Activated CD4-positive, alpha-beta memory T cell treated with anti-CD3 and anti-CD28 coated beads, Interleukin-2, amount 10 ng/mL, durations not matched to agents 7 days and 5 days (primary cell): ENCODE data around the gene AP2A2. TPM values are rescaled to one million over a fixed set of nuclear protein-coding genes. Genes with fewer than 3 reads are reported as not detected.

Experiments
- CTCF ChIA-PET: fragments of 350-600 bp; sonication (Branson Sonifier 250); formaldehyde crosslinking; loops from one replicate; lab custom pipeline; 2021; ENCODE audit warnings: antibody characterized with exemption, inconsistent platforms; lab: Charles Lee
- POLR2A ChIA-PET: fragments of 350-600 bp; sonication (Branson Sonifier 250); formaldehyde crosslinking; loops from one replicate; lab custom pipeline; 2021; ENCODE audit warnings: antibody characterized with exemption; lab: Charles Lee
- DNase-seq: peaks from one replicate; pipeline ENCODE4 v3.0.0-alpha.2; 2020
- H3K27ac Mint-ChIP-seq: one replicate; pipeline ENCODE4 v1.8.0; 2021; ENCODE audit warnings: mild to moderate bottlenecking, mixed read lengths
- H3K27me3 Mint-ChIP-seq: one replicate; pipeline ENCODE4 v1.8.0; 2021; ENCODE audit warnings: mixed read lengths
- H3K36me3 Mint-ChIP-seq: one replicate; pipeline ENCODE4 v1.8.0; 2021; ENCODE audit warnings: low read depth, mixed read lengths
- H3K4me1 Mint-ChIP-seq: one replicate; pipeline ENCODE4 v1.8.0; 2021; ENCODE audit warnings: mixed read lengths
- H3K4me3 Mint-ChIP-seq: one replicate; pipeline ENCODE4 v1.8.0; 2021; ENCODE audit warnings: mild to moderate bottlenecking, mixed read lengths
- H3K9me3 Mint-ChIP-seq: one replicate; pipeline ENCODE4 v1.8.0; 2021; ENCODE audit warnings: mixed read lengths
- total RNA-seq, 2 experiments: library from RNA; stranded (reverse); gene quantifications; one replicate each; pipeline ENCODE4 v1.2.3, GENCODE V29; 2021

The AP2A2 gene
- total RNA-seq, 2 experiments from 2014 or later: 50.5 to 51.1 TPM

DNA sequence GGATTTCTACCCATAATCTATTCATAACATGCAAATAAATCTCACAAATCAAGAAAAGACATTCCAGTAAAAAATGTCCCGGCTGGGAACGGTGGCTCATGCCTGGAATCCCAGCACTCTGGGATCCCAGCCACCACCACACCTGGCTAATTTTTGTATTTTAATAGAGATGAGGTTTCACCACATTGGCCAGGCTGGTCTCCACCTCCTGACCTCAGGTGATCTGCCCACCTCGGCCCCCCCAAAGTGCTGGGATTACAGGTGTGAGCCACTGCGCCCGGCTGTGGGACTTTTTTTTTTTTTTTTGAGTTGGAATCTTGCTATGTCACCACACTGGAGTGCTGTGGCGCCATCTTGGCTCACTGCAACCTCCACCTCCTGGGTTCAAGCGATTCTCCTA lies 19.7 kb upstream of the AP2A2 start:
- no peak overlapping the region for H3K27ac Mint-ChIP-seq
- H3K4me3 Mint-ChIP-seq: no peak overlapping the region
- H3K27me3 Mint-ChIP-seq: no peaks in the 10 kb centered on the region
- ChIA-PET POLR2A (no interaction called here), CTCF (no interaction called here)
- peaks cover 21% of the 10 kb centered on the region for H3K36me3 Mint-ChIP-seq
- peaks cover 20% of the 10 kb centered on the region for H3K4me1 Mint-ChIP-seq
- no peaks in the 10 kb centered on the region for H3K9me3 Mint-ChIP-seq
- no peak for DNase-seq

DNA sequence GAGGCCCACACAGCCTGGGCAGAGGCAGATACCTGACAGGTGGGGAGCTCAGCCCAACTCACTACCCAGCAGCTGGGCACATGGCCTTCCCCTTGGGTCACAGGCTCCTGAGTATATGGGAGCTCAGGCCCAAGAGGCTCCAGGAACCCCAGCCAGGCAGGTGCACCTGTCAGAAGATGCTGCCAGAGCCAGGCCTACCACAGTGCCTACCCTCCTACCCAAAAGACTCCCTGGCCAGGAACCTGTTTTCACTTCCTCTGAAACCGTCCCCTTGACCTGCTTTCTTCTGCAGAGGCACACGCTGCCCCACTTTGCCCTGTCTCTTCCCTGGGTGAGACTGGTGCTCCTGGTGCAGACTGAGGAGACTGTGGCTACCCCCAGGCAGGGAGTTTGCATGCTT lies 18.0 kb upstream of the AP2A2 start:
- H3K27ac Mint-ChIP-seq: no peak overlapping the region
- POLR2A ChIA-PET: no interaction called here

DNA sequence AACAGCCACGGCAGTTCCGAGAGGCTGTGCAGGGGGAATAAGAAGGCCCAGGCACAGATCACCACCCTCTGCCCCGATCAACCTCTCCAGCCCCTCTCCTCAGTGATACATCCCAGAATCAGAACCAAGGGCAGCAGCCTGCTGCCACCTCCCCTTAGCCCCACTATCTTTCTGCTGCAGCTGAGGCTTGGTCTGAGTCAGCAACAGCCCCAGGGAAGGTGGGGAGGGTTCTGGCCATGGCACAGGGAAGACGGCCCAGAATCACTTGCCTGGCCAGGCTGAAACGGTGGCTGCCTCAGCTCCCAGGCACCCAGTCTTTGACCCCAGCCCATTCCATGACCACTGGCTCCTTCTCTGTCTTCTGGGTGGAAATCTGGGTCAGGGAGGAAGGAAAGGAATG lies 17.4 kb upstream of the AP2A2 start:
- Mint-ChIP-seq H3K27me3 (no peaks in the 10 kb centered on the region), H3K36me3 (peaks cover 6% of the 10 kb centered on the region), H3K4me3 (peak overlapping the region; percentile 17), H3K4me1 (peaks cover 25% of the 10 kb centered on the region), H3K9me3 (no peaks in the 10 kb centered on the region), H3K27ac (no peak overlapping the region)
- ChIA-PET POLR2A (no interaction called here), CTCF (no interaction called here)
- DNase-seq: no peak

More for the DNA sequence above, 18.0 kb upstream of the AP2A2 start:
- Mint-ChIP-seq H3K4me1 (peaks cover 25% of the 10 kb centered on the region), H3K27me3 (no peaks in the 10 kb centered on the region), H3K9me3 (no peaks in the 10 kb centered on the region), H3K4me3 (peak overlapping the region; percentile 17), H3K36me3 (peaks cover 12% of the 10 kb centered on the region)
- no peak for DNase-seq
- CTCF ChIA-PET: no interaction called here

DNA sequence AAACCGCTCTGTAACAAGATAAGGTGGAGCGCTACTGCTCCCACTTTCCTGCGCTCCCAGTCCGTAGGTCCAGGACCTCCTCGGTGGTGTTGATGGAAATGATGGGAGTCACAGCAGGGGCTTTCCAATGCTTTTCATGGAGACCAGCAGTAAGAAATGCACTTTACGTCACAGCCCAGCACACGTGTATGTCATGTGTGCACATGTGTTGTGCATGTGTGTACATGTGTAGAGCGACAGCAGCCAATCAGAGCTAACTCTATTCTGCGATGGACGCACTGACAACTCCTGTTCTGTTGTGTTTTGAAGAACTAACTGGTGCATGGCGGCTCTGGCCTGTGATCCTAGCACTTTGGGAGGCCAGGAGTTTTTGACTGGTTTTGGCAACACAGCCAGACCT lies 16.3 kb upstream of the AP2A2 start:
- CTCF ChIA-PET: interaction anchor here (0.7 to 3.5 kb wide), 2 partner anchors 15 to 141 kb away, joined by 5 to 18 read pairs; partner anchors contain the start of gene AP2A2
- H3K9me3 Mint-ChIP-seq: no peaks in the 10 kb centered on the region
- H3K36me3 Mint-ChIP-seq: peaks cover 2% of the 10 kb centered on the region
- peaks cover 25% of the 10 kb centered on the region for H3K4me1 Mint-ChIP-seq
- POLR2A ChIA-PET: interaction anchor here (0.7 to 1.3 kb wide), 3 partner anchors 16 to 202 kb away, joined by 3 to 5 read pairs (median 3); partner anchors contain the start of gene AP2A2
- H3K27me3 Mint-ChIP-seq: no peaks in the 10 kb centered on the region
- DNase-seq: no peak
- H3K27ac Mint-ChIP-seq: no peak overlapping the region
- H3K4me3 Mint-ChIP-seq: peak overlapping the region; percentile 90

DNA sequence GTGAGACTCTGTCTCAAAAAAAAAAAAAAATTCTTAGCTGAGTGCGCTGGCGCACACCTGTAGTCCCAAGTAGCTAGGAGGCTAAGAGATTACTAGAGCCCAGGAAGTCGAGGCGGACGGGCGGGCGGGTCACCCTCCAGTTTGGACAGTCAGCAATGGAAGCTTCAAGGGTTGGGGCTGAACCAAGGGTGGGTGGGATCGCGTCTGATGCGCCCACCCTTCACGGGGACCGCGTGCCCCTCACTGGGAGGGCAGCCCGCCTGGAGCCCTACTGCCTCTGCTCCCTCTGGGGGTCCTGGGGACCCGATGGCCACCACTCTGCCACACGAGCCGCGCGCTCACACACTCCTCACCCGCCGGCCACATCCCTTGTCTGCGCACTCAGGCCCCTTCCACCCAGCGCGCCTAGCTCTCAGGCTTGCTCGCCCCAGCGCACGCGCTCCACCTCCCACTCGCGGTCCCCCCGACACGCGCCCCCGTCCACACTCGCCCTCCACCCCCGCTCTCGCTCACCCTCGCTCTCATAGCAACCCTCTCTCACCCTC lies 15.6 kb upstream of the AP2A2 start:
- no peak for DNase-seq
- H3K36me3 Mint-ChIP-seq: peaks cover 2% of the 10 kb centered on the region
- H3K4me3 Mint-ChIP-seq: peak overlapping the region; percentile 90
- CTCF ChIA-PET: interaction anchor here (0.7 to 3.5 kb wide), 3 partner anchors 15 to 140 kb away, joined by 5 to 18 read pairs (median 6); partner anchors contain the start of gene AP2A2
- H3K27ac Mint-ChIP-seq: peak overlapping the region; percentile 81
- POLR2A ChIA-PET: interaction anchor here (0.6 to 1.3 kb wide), 5 partner anchors 15 to 399 kb away, joined by 3 to 5 read pairs (median 3); partner anchors contain the start of genes AP2A2 and TOLLIP
- H3K27me3 Mint-ChIP-seq: no peaks in the 10 kb centered on the region
- H3K9me3 Mint-ChIP-seq: no peaks in the 10 kb centered on the region
- peaks cover 25% of the 10 kb centered on the region for H3K4me1 Mint-ChIP-seq

DNA sequence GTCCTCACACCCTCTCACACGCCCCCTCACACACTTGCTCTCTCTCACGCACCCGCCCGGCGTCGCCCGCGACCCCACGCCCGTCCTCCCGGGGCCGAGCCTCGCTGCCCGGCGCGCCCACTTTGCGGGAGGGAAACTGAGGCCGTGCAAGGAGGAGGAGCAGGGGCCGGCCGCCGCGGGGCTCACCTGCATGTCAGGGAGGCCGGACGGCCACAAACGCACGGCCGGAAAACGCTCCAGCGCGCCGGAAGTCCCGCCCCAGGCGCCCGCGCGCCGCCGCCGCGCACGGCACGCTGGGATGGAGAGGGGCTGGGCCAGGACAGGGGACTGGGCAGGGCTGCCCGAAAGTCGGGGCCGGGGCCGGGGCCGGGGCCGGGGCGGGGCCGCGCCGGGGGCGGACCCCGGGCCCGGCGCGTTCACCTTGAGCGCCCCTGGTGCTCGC lies 15.1 kb upstream of the AP2A2 start, which contains the start of gene CHID1:
CHID1 (minus strand) TSS at position 222 of the 442 bp plus-strand sequence. CDS start 5,994 bp downstream, outside the sequence.
- ChIA-PET CTCF (interaction anchor here (1.2 to 3.5 kb wide), 3 partner anchors 10 to 17 kb away, joined by 5 to 18 read pairs (median 6); partner anchors contain the start of gene AP2A2), POLR2A (interaction anchor here (0.6 to 1.7 kb wide), 5 partner anchors 15 to 398 kb away, joined by 3 to 6 read pairs (median 4); partner anchors contain the start of genes AP2A2, TOLLIP and TSPAN4)
- Mint-ChIP-seq H3K4me3 (peak within 1 kb of the TSS; percentile 90), H3K27me3 (no peaks in the 10 kb centered on the region), H3K27ac (peak within 1 kb of the TSS; percentile 81), H3K9me3 (no peaks in the 10 kb centered on the region), H3K4me1 (peaks cover 25% of the 10 kb centered on the region), H3K36me3 (peaks cover 1% of the 10 kb centered on the region)
- peak; percentile 88 for DNase-seq

DNA sequence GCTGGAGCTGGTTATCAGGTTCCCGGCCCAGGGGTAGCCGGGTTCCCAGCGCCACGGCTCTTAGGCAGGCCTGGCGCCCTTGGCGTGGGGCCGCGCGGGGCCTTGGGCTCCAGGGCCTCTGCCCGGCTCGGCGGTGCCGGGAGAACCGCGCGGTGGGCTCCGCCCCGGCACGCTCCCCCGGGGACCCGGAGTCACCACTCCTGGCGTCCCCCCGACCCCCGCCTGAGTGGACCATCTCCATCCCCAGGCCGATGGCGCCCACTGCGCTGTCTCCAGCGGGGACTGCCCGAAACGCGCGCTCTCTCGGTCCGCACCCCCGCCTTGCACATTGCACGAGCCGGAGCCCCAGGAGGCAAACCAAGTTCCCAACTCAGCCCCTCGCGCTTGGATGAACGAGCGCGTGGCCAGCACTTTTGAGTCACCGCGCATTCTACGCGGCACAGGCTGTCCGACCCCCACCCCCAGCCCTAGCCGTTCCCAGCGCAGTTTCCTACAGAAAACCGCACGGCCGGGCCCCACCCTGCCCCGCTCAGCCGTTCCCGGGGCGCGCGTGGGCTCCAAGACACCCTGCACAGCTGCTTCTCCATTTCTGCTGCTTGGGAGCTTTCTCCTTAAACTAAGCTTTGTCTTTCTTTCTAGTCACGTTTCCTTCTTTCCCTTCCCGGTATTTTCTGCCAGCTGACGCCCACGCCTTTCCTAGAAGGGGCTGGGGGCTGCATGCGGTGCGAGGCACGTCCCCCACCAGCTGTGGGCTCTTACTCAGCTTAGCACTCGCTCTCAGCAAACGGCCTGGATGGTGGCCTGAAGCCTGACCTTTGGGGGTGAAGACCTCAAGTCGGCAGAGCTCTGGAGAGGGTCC lies 14.4 kb upstream of the AP2A2 start:
- H3K27ac Mint-ChIP-seq: peak overlapping the region; percentile 80
- POLR2A ChIA-PET: interaction anchor here (0.6 to 1.7 kb wide), 8 partner anchors 10 to 398 kb away, joined by 3 to 6 read pairs (median 3); partner anchors contain the start of genes AP2A2, TOLLIP and TSPAN4
- no peaks in the 10 kb centered on the region for H3K27me3 Mint-ChIP-seq
- peaks cover 25% of the 10 kb centered on the region for H3K4me1 Mint-ChIP-seq
- no peaks in the 10 kb centered on the region for H3K9me3 Mint-ChIP-seq
- CTCF ChIA-PET: interaction anchor here (1.2 to 3.5 kb wide), 3 partner anchors 10 to 17 kb away, joined by 5 to 18 read pairs (median 6); partner anchors contain the start of gene AP2A2
- peak; percentile 42 for DNase-seq
- peak overlapping the region; percentile 90 for H3K4me3 Mint-ChIP-seq
- no peaks in the 10 kb centered on the region for H3K36me3 Mint-ChIP-seq

DNA sequence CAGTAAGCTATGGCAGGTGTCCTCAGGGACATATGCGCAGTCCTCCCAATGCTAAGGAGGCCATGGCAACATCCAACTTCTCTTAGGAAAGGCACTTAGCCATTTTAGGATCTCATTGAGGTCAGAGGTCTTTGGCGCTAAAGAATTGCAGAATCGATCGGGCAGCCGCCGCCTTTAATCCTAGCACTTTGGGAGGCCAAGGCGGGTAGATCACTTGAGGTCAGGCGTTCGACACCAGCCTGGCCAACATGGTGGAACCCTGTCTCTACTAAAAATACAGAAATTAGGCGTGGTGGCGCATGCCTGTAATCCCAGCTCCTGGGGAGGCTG lies 13.8 kb upstream of the AP2A2 start:
- no peaks in the 10 kb centered on the region for H3K36me3 Mint-ChIP-seq
- peak overlapping the region; percentile 80 for H3K27ac Mint-ChIP-seq
- no peaks in the 10 kb centered on the region for H3K27me3 Mint-ChIP-seq
- H3K4me3 Mint-ChIP-seq: peak overlapping the region; percentile 85
- ChIA-PET POLR2A (interaction anchor here (0.8 to 1.7 kb wide), 6 partner anchors 10 to 143 kb away, joined by 3 to 6 read pairs (median 4); partner anchors contain the start of genes AP2A2 and TSPAN4), CTCF (interaction anchor here (1.2 to 3.5 kb wide), 3 partner anchors 9 to 16 kb away, joined by 5 to 18 read pairs (median 6); partner anchors contain the start of gene AP2A2)
- H3K9me3 Mint-ChIP-seq: no peaks in the 10 kb centered on the region
- H3K4me1 Mint-ChIP-seq: peaks cover 25% of the 10 kb centered on the region
- DNase-seq: no peak

DNA sequence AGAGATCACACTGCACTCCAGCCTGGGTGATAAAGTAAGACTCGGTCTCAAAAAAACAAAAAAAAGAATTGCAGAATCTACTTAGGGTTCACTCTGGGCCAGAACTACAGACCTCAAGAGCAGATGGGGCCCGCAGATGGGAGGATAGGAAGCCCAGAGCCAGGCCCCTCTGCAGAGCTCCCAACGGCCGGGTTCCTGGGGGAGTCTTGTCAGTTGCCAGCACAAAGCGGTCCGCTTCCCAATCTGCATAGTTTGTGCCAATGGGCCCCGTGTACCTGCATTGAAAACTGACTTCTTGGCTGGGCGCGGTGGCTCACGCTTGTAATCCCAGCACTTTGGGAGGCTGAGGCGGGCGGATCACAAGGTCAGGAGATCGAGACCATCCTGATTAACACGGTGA lies 13.4 kb upstream of the AP2A2 start:
- CTCF ChIA-PET: interaction anchor here (2.7 to 3.5 kb wide), 2 partner anchors 13 to 16 kb away, joined by 6 to 18 read pairs; partner anchors contain the start of gene AP2A2
- H3K27ac Mint-ChIP-seq: no peak overlapping the region

DNA sequence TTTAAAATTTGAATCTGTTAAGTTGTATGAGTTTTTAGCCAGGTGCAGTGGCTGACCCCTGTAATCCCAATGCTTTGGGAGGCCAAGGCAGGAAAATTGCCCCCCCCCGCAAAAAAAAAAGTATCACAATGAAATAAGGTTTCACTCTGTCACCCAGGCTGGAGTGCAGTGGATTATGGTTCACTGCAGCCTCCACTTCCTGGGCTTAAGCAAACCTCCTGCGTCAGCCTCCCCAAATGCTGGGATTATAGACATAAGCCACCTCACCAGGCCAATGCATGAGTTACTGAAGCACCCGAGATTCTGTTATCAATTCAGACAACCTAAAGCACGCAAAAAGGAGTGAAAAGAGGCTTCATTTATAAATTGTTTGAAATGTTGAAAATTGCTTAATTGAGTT lies 12.6 kb upstream of the AP2A2 start:
- Mint-ChIP-seq H3K36me3 (no peaks in the 10 kb centered on the region), H3K4me1 (peaks cover 22% of the 10 kb centered on the region), H3K9me3 (no peaks in the 10 kb centered on the region), H3K27me3 (no peaks in the 10 kb centered on the region), H3K4me3 (no peak overlapping the region), H3K27ac (no peak overlapping the region)
- ChIA-PET POLR2A (no interaction called here), CTCF (interaction anchor here (2.7 kb wide), 1 partner anchor 15 kb away, joined by 6 read pairs; no protein-coding TSS in a partner anchor)
- DNase-seq: no peak

More for the DNA sequence above, 13.4 kb upstream of the AP2A2 start:
- Mint-ChIP-seq H3K36me3 (no peaks in the 10 kb centered on the region), H3K4me3 (peak overlapping the region; percentile 85), H3K4me1 (peaks cover 25% of the 10 kb centered on the region), H3K27me3 (no peaks in the 10 kb centered on the region), H3K9me3 (no peaks in the 10 kb centered on the region)
- DNase-seq: no peak
- POLR2A ChIA-PET: interaction anchor here (1.1 to 1.7 kb wide), 5 partner anchors 12 to 142 kb away, joined by 3 to 6 read pairs (median 3); partner anchors contain the start of genes AP2A2 and TSPAN4

DNA sequence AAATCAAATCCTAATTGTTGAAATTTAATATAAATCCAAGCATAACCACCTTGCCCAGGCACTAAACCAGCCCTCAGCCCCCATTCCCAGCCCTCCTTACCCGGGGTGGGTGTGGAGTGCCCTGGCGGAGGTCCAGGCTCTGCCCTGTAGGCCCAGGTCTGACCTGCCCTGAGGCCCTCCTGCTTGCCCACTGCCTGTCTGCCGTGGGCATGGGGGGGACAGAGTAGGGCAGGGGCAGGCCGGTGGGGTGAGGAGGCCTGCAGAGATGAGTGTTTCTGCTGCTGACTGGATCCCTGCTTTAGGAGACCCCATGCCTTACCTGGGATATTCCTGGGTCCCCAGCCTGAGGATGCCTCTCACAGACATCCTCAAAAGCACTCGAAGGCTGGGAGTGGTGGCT lies 11.5 kb upstream of the AP2A2 start:
- POLR2A ChIA-PET: no interaction called here
- no peak overlapping the region for H3K27ac Mint-ChIP-seq

DNA sequence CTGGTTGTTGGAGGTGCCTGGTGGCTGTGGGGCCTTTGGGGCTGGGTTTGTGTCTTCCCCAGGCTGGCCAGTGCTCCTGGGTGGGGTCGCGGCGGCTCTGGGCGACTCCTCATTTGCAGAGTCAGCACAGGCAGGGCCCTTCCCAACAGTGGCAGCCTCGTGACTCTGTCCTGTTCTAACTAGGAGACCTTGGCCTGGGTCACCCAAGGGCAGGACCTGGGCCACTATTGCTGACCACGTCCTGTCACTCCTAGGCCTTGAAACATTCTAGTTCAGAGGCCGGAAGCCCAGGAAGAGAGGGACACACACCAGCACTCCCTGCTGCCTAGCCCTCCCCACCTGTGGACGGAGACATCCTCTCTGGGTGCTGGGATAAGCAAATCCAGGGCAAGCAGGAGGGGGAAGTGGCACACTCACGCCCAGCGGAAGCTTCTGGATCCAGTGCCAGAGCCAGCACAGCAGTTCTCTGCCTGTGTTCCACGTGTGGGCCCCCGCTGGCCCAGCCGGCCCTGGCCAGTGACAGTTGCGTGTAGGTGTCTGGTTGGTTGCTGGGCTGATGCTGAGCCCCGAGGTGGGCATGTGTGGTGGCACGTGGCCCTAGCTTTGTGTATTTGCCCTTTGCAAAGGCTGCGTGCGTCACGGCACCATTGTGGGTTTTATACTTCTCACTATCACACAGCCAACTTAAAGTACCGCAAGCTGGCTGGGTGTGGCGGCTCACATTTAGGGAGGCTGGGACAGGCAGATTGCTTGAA lies 10.7 kb upstream of the AP2A2 start:
- no peak overlapping the region for H3K4me3 Mint-ChIP-seq
- CTCF ChIA-PET: interaction anchor here (0.6 to 0.7 kb wide), 2 partner anchors 10 to 53 kb away, joined by 3 read pairs; no protein-coding TSS in a partner anchor
- H3K36me3 Mint-ChIP-seq: no peaks in the 10 kb centered on the region
- POLR2A ChIA-PET: no interaction called here
- H3K4me1 Mint-ChIP-seq: peaks cover 8% of the 10 kb centered on the region
- no peak overlapping the region for H3K27ac Mint-ChIP-seq
- H3K27me3 Mint-ChIP-seq: no peaks in the 10 kb centered on the region
- no peaks in the 10 kb centered on the region for H3K9me3 Mint-ChIP-seq
- no peak for DNase-seq

More for the DNA sequence above, 11.5 kb upstream of the AP2A2 start:
- DNase-seq: no peak
- Mint-ChIP-seq H3K4me1 (peaks cover 15% of the 10 kb centered on the region), H3K36me3 (no peaks in the 10 kb centered on the region), H3K27me3 (no peaks in the 10 kb centered on the region), H3K9me3 (no peaks in the 10 kb centered on the region), H3K4me3 (no peak overlapping the region)
- CTCF ChIA-PET: no interaction called here
